Activated T-cell treated with anti-CD3 and anti-CD28 coated beads for 24 hours (primary cell): ENCODE data around the gene VMP1.

ENCODE experiments used
- DNase-seq: peaks from one replicate; pipeline ENCODE4 v3.0.0-alpha.2; 2020; ENCODE audit warnings: low read depth

The VMP1 gene

GRCh38 chr17:59707149-59707970, at the start of gene VMP1, which contains the start of gene PTRH2:
Gene VMP1 (plus strand): TSS chr17:59707654. CDS start chr17:59731447, 23,793 bp downstream.
Gene PTRH2 (minus strand): TSS chr17:59707430. CDS start chr17:59697978, 9,452 bp downstream.
- DNase-seq: peak; percentile 92

GRCh38 chr17:59666235-59666634, 41.2 kb upstream of the VMP1 start:
- no peak for DNase-seq

- no peak for DNase-seq
These were observed 38.6 kb upstream of the VMP1 start for GRCh38 chr17:59668816-59669215.

GRCh38 chr17:59669411-59669810, 38.0 kb upstream of the VMP1 start:
- DNase-seq: no peak

- DNase-seq: no peak
These were observed 37.5 kb upstream of the VMP1 start for GRCh38 chr17:59669944-59670343.

- DNase-seq: no peak
These were observed 36.1 kb upstream of the VMP1 start for GRCh38 chr17:59671386-59671785.

- no peak for DNase-seq
These were observed 32.2 kb upstream of the VMP1 start for GRCh38 chr17:59675231-59675630.

- no peak for DNase-seq
These were observed 30.7 kb upstream of the VMP1 start for GRCh38 chr17:59676716-59677115.

- DNase-seq: no peak
These were observed 28.5 kb upstream of the VMP1 start for GRCh38 chr17:59678918-59679317.

GRCh38 chr17:59680314-59680713, 27.1 kb upstream of the VMP1 start:
- DNase-seq: no peak

GRCh38 chr17:59683283-59683682, 24.2 kb upstream of the VMP1 start:
- no peak for DNase-seq

GRCh38 chr17:59684967-59685366, 22.5 kb upstream of the VMP1 start:
- no peak for DNase-seq

GRCh38 chr17:59688008-59688407, 19.4 kb upstream of the VMP1 start:
- DNase-seq: no peak

- DNase-seq: no peak
These were observed 19.0 kb upstream of the VMP1 start for GRCh38 chr17:59688496-59688895.

GRCh38 chr17:59693582-59693981, 13.9 kb upstream of the VMP1 start:
- no peak for DNase-seq

- DNase-seq: no peak
These were observed 13.1 kb upstream of the VMP1 start for GRCh38 chr17:59694344-59694743.

- no peak for DNase-seq
These were observed 11.3 kb upstream of the VMP1 start for GRCh38 chr17:59695945-59696681.

GRCh38 chr17:59696682-59697277, 10.7 kb upstream of the VMP1 start:
- no peak for DNase-seq

- no peak for DNase-seq
These were observed 9.3 kb upstream of the VMP1 start for GRCh38 chr17:59698143-59698542.

GRCh38 chr17:59699218-59699617, 8.2 kb upstream of the VMP1 start:
- no peak for DNase-seq

GRCh38 chr17:59699786-59700185, 7.7 kb upstream of the VMP1 start:
- DNase-seq: no peak

GRCh38 chr17:59702304-59702703, 5.2 kb upstream of the VMP1 start:
- no peak for DNase-seq

GRCh38 chr17:59707971-59708430, 547 bp downstream of the VMP1 start:
- DNase-seq: no peak
